Cardiac fibroblast (primary cell): ENCODE data around the gene UBE2E2.
A peak's percentile ranks its signal among the peaks of the same experiment; 100 is the strongest.

Experiments used
- DNase-seq, 2 donors: peaks; one replicate each; pipeline versions ENCODE4 v3.0.0 to v3.0.0-alpha.2; 2010; ENCODE audit warnings: low read depth in 2 of 2
- H3K4me3 ChIP-seq, 2 donors: replicated peaks in 1 of 2; 1 replicate in 1 of 2; 2 replicates in 1 of 2; pipeline ENCODE4 v1.5.1; 2011; ENCODE audit warnings: low read depth in 2 of 2, low read length in 2 of 2, mild to moderate bottlenecking in 2 of 2, moderate library complexity in 1 of 2
- CTCF ChIP-seq: IDR thresholded peaks from one replicate; pipeline ENCODE4 v1.5.1; 2011; ENCODE audit warnings: low read depth, mild to moderate bottlenecking, low read length, inconsistent platforms

Gene UBE2E2

GRCh38 chr3:23421811-23422516 is 218.8 kb downstream of the UBE2E2 start:
- peak; percentile 12 to 13 for DNase-seq

GRCh38 chr3:23422517-23422851 is 219.4 kb downstream of the UBE2E2 start:
- no peak for DNase-seq
- H3K4me3 ChIP-seq, result no peak overlapping the region
- TF ChIP-seq CTCF, result no peak

More at GRCh38 chr3:23421811-23422516, 218.8 kb downstream of the UBE2E2 start:
- H3K4me3 ChIP-seq, result no peak overlapping the region
- no peak for TF ChIP-seq CTCF

GRCh38 chr3:23425410-23425809 is 222.3 kb downstream of the UBE2E2 start:
- no peak for DNase-seq
- H3K4me3 ChIP-seq, result no peak overlapping the region
- no peak for TF ChIP-seq CTCF

- DNase-seq, result peak in 1 of 2 donors; percentile 10
- H3K4me3 ChIP-seq, result no peak overlapping the region
- no peak for TF ChIP-seq CTCF
Observed at GRCh38 chr3:23430781-23431398, 227.8 kb downstream of the UBE2E2 start.

GRCh38 chr3:23431764-23432163 is 228.6 kb downstream of the UBE2E2 start:
- TF ChIP-seq CTCF, result no peak
- peak in 1 of 2 donors; percentile 30 for DNase-seq
- no peak overlapping the region for H3K4me3 ChIP-seq

- TF ChIP-seq CTCF, result no peak
- DNase-seq, result no peak
Observed at GRCh38 chr3:23435318-23435717, 232.2 kb downstream of the UBE2E2 start.

More at GRCh38 chr3:23435318-23435717, 232.2 kb downstream of the UBE2E2 start:
- no peak overlapping the region for H3K4me3 ChIP-seq
